Choroid plexus epithelial cell (primary cell): ENCODE measurements around the gene NFASC.
A peak's percentile ranks its signal among the peaks of the same experiment; 100 is the strongest.

Source experiments
- DNase-seq: peaks from one replicate; pipeline ENCODE4 v3.0.0-alpha.2; 2010; ENCODE audit warnings: low read depth
- H3K4me3 ChIP-seq: 2 replicates; pipeline ENCODE4 v1.5.1; 2011; ENCODE audit warnings: low read depth, mild to moderate bottlenecking, control low read depth, low read length, moderate library complexity
- TF ChIP-seq, protein P1 (sequence below): conservative IDR thresholded peaks from 2 replicates; pipeline ENCODE4 v1.5.1; 2011; ENCODE audit warnings: low read depth, mild to moderate bottlenecking, control low read depth, inconsistent platforms, low read length, moderate library complexity

Gene NFASC

DNA sequence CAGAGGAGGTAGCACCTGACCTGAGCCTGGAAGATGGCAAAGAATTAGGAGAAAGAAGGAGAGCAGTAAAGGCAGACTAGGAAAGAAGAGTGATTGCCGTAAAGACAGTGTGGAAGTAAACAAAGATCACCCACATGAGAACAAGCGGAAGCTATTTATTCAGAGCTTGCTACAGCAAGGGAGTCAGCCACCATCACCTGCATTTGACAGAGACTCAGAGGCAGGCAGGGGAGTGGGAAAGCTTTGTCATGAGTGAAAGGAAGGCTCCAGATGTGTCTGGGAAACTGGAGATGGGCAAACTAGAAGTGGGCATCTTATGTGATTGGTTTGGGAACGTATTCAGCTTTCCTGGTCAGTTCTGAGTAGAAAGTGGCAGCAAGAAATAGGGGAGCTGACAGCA lies 64.5 kb downstream of the NFASC start:
- no peak for DNase-seq
- no peak overlapping the region for H3K4me3 ChIP-seq
- TF ChIP-seq, protein P1, sequence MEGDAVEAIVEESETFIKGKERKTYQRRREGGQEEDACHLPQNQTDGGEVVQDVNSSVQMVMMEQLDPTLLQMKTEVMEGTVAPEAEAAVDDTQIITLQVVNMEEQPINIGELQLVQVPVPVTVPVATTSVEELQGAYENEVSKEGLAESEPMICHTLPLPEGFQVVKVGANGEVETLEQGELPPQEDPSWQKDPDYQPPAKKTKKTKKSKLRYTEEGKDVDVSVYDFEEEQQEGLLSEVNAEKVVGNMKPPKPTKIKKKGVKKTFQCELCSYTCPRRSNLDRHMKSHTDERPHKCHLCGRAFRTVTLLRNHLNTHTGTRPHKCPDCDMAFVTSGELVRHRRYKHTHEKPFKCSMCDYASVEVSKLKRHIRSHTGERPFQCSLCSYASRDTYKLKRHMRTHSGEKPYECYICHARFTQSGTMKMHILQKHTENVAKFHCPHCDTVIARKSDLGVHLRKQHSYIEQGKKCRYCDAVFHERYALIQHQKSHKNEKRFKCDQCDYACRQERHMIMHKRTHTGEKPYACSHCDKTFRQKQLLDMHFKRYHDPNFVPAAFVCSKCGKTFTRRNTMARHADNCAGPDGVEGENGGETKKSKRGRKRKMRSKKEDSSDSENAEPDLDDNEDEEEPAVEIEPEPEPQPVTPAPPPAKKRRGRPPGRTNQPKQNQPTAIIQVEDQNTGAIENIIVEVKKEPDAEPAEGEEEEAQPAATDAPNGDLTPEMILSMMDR = no peak

DNA sequence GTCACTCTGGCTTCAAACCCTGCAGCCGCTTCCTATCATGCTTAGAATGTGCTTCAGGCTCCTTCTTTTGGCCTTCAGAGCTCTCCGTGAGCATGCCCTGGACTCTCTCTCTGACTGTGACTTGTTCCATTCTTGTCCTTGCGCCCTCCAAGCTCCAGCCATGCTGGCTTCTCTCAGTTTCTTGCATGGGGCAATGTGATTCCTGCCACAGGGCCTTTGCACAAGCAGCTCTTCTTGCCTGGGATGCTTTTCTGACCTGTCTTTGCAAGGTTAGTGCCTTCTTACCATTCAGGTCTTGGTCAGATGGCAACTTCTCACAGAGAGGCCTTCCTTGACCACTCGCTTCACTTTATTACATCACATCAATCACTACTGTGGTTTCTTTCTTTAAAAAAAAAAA lies 66.1 kb downstream of the NFASC start:
- no peak for DNase-seq
- no peak overlapping the region for H3K4me3 ChIP-seq
- TF ChIP-seq, protein P1 = no peak

GRCh38 chr1:204937901-204938300 lies 67.2 kb downstream of the NFASC start:
- H3K4me3 ChIP-seq = no peak overlapping the region
- DNase-seq = no peak
- TF ChIP-seq, protein P1 = no peak

DNA sequence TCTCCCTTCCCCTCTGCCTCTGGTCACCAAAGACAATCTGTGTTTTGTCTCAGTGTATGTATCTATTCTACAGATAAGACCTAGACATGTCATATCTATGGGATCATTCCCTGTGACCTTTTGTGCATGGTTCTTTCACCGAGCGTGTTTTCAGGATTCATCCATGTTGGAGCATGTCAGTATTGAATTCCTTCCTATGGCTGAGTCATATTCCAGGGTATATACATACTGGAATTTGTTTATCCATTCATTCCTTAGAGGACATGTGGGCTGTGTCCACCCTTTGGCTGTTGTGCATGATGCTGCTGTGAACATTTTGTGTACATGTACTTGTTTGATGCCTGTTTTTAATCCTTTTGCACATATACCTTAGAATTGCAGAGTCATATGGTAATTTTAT lies 69.9 kb downstream of the NFASC start:
- TF ChIP-seq, protein P1 = no peak
- H3K4me3 ChIP-seq = no peak overlapping the region
- DNase-seq = no peak

DNA sequence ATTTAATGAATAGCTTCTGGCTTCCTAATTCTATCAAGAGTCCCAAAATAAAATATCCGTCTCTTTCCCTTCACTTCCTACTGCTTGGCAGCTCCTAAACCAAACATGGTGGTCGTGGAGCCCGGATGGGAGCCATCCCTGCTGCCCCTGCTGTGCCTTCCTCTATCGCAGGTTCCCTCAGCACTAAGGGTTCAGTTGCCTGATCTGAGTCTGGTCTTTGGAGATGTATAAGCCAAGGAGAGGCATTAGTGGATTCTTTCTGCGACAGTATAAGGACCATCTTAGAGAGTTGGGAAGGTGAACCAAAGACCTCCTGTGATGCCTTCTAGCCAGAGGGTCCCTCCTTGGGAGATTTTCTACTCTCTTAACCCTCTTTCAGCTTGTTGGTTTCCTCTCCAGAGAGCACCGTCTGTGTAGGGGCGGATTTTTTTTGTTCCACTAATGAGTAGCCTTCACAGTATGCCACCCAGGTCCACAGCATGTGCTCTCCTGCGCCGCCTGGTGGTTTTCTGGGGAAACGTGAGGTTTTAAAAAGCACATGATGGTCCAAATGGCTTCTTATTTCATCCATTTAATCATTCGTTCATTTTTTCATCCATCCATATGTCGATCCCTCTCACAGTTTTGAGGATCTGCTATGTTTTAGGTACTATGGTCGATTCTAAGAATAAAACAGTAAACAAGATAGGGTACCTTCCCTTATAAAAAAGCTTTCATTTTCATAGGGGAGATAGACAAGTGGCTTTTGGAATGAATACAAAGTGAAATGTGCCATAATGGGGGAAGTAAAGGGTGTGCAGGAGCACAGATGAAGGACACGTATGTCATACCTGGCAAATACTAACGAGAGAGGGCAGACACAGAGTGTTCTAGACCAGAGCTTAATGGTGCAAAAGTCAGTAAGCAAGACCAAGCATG lies 71.0 kb downstream of the NFASC start:
- TF ChIP-seq, protein P1 = peak; percentile 93
- peak; percentile 70 for DNase-seq
- no peak overlapping the region for H3K4me3 ChIP-seq

- no peak for DNase-seq
- TF ChIP-seq, protein P1 = no peak
- no peak overlapping the region for H3K4me3 ChIP-seq
Measured at GRCh38 chr1:204943495-204943894, 72.8 kb downstream of the NFASC start.

DNA sequence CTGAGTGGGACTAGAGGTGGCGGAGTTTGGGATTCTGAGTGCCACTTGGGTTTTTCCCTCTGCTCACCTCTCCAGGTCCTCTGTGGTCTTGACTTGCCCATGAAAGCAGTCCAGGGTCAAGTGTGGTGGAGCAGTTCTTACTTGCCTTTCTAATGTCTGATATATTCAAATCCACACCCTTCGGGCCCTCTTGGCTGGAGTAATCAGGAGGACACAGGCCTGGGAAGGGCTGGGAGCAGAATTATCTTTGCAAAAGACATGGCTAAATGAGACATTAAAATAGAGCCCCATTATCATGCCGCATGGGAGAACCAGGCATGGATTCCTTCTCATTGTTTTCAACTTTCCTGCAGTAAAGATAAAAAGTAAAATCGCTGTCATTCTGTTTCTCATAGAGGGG lies 74.0 kb downstream of the NFASC start:
- H3K4me3 ChIP-seq = no peak overlapping the region
- no peak for DNase-seq
- TF ChIP-seq, protein P1 = no peak
